Esophagus muscularis mucosa (tissue), 4 donors: ENCODE results near the gene TNFSF11. TPM values are rescaled to one million over a fixed set of nuclear protein-coding genes. Genes with fewer than 3 reads are reported as not detected.
A peak's percentile ranks its signal among the peaks of the same experiment; 100 is the strongest.

Experiments used
- DNase-seq: peaks from one replicate; pipeline ENCODE4 v3.0.0-alpha.2; 2017; ENCODE audit errors: extremely low spot score
- H3K27ac ChIP-seq, 4 donors: fragments of 200-600 bp; sonication (generic); replicated peaks in 1 of 4; 1 replicate in 3 of 4; 2 replicates in 1 of 4; pipeline ENCODE4 v1.5.1; 2016 to 2019; ENCODE audit warnings: mild to moderate bottlenecking in 1 of 4
- H3K27me3 ChIP-seq, 4 donors: fragments of 200-600 bp; sonication (generic); one replicate each; pipeline versions ENCODE4 v1.5.1 to v1.6.0; 2016 to 2019
- H3K36me3 ChIP-seq, 4 donors: fragments of 200-600 bp; sonication (generic); one replicate each; pipeline ENCODE4 v1.5.1; 2016 to 2019
- H3K4me1 ChIP-seq, 4 donors: fragments of 200-600 bp; sonication (generic); one replicate each; pipeline ENCODE4 v1.5.1; 2016 to 2019
- H3K4me3 ChIP-seq, 4 donors: fragments of 200-600 bp; sonication (generic); 1 replicate in 2 of 4; 2 replicates in 2 of 4; pipeline ENCODE4 v1.5.1; 2016 to 2019; ENCODE audit warnings: mild to moderate bottlenecking in 4 of 4, moderate library complexity in 1 of 4
- H3K9me3 ChIP-seq, 4 donors: fragments of 200-600 bp; sonication (generic); 1 replicate in 3 of 4; 2 replicates in 1 of 4; pipeline ENCODE4 v1.5.1; 2016 to 2019
- EP300 ChIP-seq: sonication (generic); formaldehyde crosslinking; IDR thresholded peaks from one replicate; pipeline ENCODE4 v1.6.1; 2017; ENCODE audit warnings: antibody characterized with exemption
- POLR2A ChIP-seq: fragments of 450-650 bp; IDR thresholded peaks from one replicate; pipeline ENCODE4 v1.6.1; 2017; ENCODE audit warnings: antibody characterized with exemption, moderate library complexity, mild to moderate bottlenecking, low read depth
- POLR2AphosphoS5 ChIP-seq, 2 donors: sonication (generic); formaldehyde crosslinking; IDR thresholded peaks; one replicate each; pipeline ENCODE4 v1.6.1; 2017; ENCODE audit warnings: antibody characterized with exemption in 2 of 2
- WGBS: methylation state at CpG from one replicate; pipeline ENCODE4 v1.1.5; 2018; 5-methylcytosine and 5-hydroxymethylcytosine counted together
- intact Hi-C: fragments of 100-400 bp; cut with DNase I; formaldehyde crosslinking; loops from one replicate; pipeline ENCODE4 v1.15.1; 2023
- total RNA-seq, 4 donors: library from RNA; depleted of rRNA; stranded (reverse); fragments of >200 nt; gene quantifications; one replicate each; pipeline versions ENCODE4 v1.1.0 to v1.2.1, GENCODE V29; 2016
- TF ChIP-seq, protein P1 (sequence below), 3 experiments: fragments of 200-600 bp in 2 of 3; fragments of 450-650 bp in 1 of 3; sonication (generic) in 2 of 3; IDR thresholded peaks; one replicate each; pipeline ENCODE4 v1.5.1; 2017 to 2019; ENCODE audit warnings: antibody characterized with exemption in 3 of 3, mild to moderate bottlenecking in 2 of 3, moderate library complexity in 1 of 3

The TNFSF11 gene
- total RNA-seq, 4 donors from 2014 or later = 0.17 TPM; not detected in 3

DNA sequence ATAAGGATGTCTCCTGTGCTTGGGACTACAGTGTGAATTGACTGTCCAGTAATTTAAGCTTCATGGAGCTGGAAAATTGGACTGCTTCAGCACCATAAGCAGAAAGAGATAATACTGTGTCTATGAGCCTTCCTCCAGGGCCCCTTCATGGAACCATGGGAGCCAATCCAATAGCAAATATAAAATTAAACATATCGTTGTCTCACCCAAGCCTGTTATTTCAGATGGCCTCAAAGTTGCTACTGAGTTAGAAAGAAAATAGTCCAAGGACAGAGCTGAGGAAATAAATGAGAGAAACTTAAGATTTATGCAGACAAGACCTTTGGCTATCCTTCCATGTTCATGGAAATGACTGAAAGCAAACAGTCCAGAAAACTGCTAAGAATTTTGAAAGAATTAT is 57.2 kb downstream of the TNFSF11 start:
- no peak overlapping the region for H3K4me3 ChIP-seq
- H3K27ac ChIP-seq = no peak overlapping the region
- H3K27me3 ChIP-seq = no peaks in the 10 kb centered on the region
- H3K4me1 ChIP-seq = no peaks in the 10 kb centered on the region
- no peak for TF ChIP-seq POLR2A
- TF ChIP-seq EP300 = no peak
- TF ChIP-seq, protein P1, sequence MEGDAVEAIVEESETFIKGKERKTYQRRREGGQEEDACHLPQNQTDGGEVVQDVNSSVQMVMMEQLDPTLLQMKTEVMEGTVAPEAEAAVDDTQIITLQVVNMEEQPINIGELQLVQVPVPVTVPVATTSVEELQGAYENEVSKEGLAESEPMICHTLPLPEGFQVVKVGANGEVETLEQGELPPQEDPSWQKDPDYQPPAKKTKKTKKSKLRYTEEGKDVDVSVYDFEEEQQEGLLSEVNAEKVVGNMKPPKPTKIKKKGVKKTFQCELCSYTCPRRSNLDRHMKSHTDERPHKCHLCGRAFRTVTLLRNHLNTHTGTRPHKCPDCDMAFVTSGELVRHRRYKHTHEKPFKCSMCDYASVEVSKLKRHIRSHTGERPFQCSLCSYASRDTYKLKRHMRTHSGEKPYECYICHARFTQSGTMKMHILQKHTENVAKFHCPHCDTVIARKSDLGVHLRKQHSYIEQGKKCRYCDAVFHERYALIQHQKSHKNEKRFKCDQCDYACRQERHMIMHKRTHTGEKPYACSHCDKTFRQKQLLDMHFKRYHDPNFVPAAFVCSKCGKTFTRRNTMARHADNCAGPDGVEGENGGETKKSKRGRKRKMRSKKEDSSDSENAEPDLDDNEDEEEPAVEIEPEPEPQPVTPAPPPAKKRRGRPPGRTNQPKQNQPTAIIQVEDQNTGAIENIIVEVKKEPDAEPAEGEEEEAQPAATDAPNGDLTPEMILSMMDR (IDR thresholded peaks at IDR 0.05) = no peak
- TF ChIP-seq POLR2AphosphoS5 (IDR thresholded peaks at IDR 0.05) = no peak
- 65% methylated on average over 1 of the region's 1 CpG for WGBS
- H3K36me3 ChIP-seq = no peaks in the 10 kb centered on the region
- H3K9me3 ChIP-seq = no peaks in the 10 kb centered on the region
- DNase-seq = no peak
- intact Hi-C loops = no loop called here

- Histone ChIP-seq H3K9me3 (no peaks in the 10 kb centered on the region), H3K4me1 (no peaks in the 10 kb centered on the region), H3K27ac (no peak overlapping the region), H3K27me3 (no peaks in the 10 kb centered on the region), H3K36me3 (no peaks in the 10 kb centered on the region), H3K4me3 (no peak overlapping the region)
- DNase-seq = no peak
- TF ChIP-seq POLR2AphosphoS5 (IDR thresholded peaks at IDR 0.05) = no peak
- TF ChIP-seq EP300 = no peak
- no peak for TF ChIP-seq POLR2A
- TF ChIP-seq, protein P1 (IDR thresholded peaks at IDR 0.05) = no peak
- intact Hi-C loops = no loop called here
These were observed 59.5 kb downstream of the TNFSF11 start for GRCh38 chr13:42633495-42633894.

- Histone ChIP-seq H3K27me3 (no peaks in the 10 kb centered on the region), H3K27ac (no peak overlapping the region), H3K9me3 (no peaks in the 10 kb centered on the region), H3K4me1 (no peaks in the 10 kb centered on the region), H3K36me3 (no peaks in the 10 kb centered on the region), H3K4me3 (no peak overlapping the region)
- intact Hi-C loops = no loop called here
- 70% methylated on average over 5 of the region's 5 CpGs for WGBS
- DNase-seq = no peak
- no peak for TF ChIP-seq POLR2A
- TF ChIP-seq EP300 = no peak
- TF ChIP-seq, protein P1 (IDR thresholded peaks at IDR 0.05) = no peak
- TF ChIP-seq POLR2AphosphoS5 (IDR thresholded peaks at IDR 0.05) = no peak
These were observed 64.1 kb downstream of the TNFSF11 start for GRCh38 chr13:42638101-42638500.

- H3K4me3 ChIP-seq = no peak overlapping the region
- no peaks in the 10 kb centered on the region for H3K4me1 ChIP-seq
- no peak overlapping the region for H3K27ac ChIP-seq
- no peak for DNase-seq
- no peaks in the 10 kb centered on the region for H3K9me3 ChIP-seq
- intact Hi-C loops = no loop called here
- 79% methylated on average over 1 of the region's 1 CpG for WGBS
- no peaks in the 10 kb centered on the region for H3K27me3 ChIP-seq
- H3K36me3 ChIP-seq = no peaks in the 10 kb centered on the region
- no peak for TF ChIP-seq EP300
- no peak for TF ChIP-seq POLR2A
- TF ChIP-seq, protein P1 (IDR thresholded peaks at IDR 0.05) = no peak
- TF ChIP-seq POLR2AphosphoS5 (IDR thresholded peaks at IDR 0.05) = no peak
These were observed 64.9 kb downstream of the TNFSF11 start for GRCh38 chr13:42638886-42639285.

- Histone ChIP-seq H3K27ac (no peak overlapping the region), H3K36me3 (no peaks in the 10 kb centered on the region), H3K4me3 (no peak overlapping the region), H3K9me3 (no peaks in the 10 kb centered on the region), H3K27me3 (no peaks in the 10 kb centered on the region), H3K4me1 (no peaks in the 10 kb centered on the region)
- 100% methylated on average over 7 of the region's 14 CpGs for WGBS
- peak; percentile 81 for DNase-seq
- TF ChIP-seq POLR2A = no peak
- TF ChIP-seq EP300 = no peak
- TF ChIP-seq, protein P1 (IDR thresholded peaks at IDR 0.05) = no peak
- no peak for TF ChIP-seq POLR2AphosphoS5 (IDR thresholded peaks at IDR 0.05)
- intact Hi-C loops = no loop called here
These were observed 69.1 kb downstream of the TNFSF11 start for GRCh38 chr13:42643076-42643475.
